Transverse colon (tissue), 3 donors: ENCODE data around the gene BLNK.

Experiments
- CTCF ChIP-seq, 5 experiments: fragments of 200-600 bp in 3 of 5; fragments of 450-650 bp in 2 of 5; sonication (generic) in 3 of 5; IDR thresholded peaks; 1 replicate in 2 of 5; 2 replicates in 3 of 5; pipeline ENCODE4 v1.5.1; 2016 to 2017; ENCODE audit warnings: antibody characterized with exemption in 5 of 5, inconsistent platforms in 3 of 5, mild to moderate bottlenecking in 2 of 5, moderate library complexity in 1 of 5
- EP300 ChIP-seq: sonication (generic); formaldehyde crosslinking; IDR thresholded peaks from one replicate; pipeline ENCODE4 v1.6.1; 2017; ENCODE audit warnings: antibody characterized with exemption, low read depth

DNA sequence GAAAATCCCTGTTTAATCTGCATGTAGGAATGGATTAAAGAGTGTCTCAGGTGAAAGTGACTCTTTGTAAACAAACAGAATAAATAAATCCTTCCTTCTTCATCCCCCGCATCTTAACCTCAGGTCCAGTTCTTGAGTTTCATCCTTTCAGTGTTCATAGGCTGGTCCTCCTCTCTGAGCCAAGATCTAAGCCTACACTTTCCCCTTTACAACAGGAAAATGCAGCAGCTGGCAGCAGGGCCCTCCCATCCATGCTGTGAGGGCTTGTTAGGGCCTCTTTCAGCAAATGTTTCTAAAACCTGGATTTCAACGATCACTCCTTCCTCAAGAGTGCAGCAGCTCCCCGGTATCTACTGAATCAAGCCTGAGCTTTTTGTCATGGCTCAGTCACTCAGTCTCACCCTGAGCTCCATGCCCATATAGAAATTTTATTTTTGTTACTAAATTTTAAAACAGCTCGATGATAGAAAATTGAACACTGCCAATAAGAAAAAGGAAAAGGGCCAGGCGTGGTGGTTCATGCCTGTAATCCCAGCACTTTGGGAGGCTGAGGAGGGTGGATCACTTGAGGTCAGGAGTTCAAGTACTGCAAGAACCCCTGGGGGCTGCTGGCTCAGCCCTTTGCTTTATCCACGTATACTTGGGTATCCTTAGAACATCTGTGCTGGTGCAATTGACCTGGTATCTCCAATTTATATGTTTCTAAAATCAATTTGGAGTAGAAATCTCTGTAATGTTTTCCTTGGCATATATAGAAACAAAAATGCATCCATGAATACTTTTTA, 15.6 kb downstream of the BLNK start:
- no peak for TF ChIP-seq CTCF (IDR thresholded peaks at IDR 0.05)
- no peak for TF ChIP-seq EP300
